HG03045 (cell line): ENCODE results near the gene NAGS.
"Not testable (repeated sequence)": the region's sequence is repeated elsewhere in the genome, so short reads cannot be mapped to it uniquely, and the experiment has no call there.

ENCODE experiments used
- ATAC-seq: cut with Tn5 transposase; IDR thresholded peaks from one replicate; pipeline ENCODE4 v1.9.1; 2021; ENCODE audit warnings: mild to moderate bottlenecking, moderate library complexity; ENCODE audit not compliant: unreplicated experiment

The NAGS gene

GRCh38 chr17:44038604-44039011 is 34.2 kb downstream of the NAGS start:
- no peak for ATAC-seq

- no peak for ATAC-seq
Measured at GRCh38 chr17:44039829-44040635, 35.6 kb downstream of the NAGS start.

GRCh38 chr17:44043272-44043696 is 38.9 kb downstream of the NAGS start:
- no peak for ATAC-seq

- no peak for ATAC-seq
Measured at GRCh38 chr17:44044071-44044470, 39.6 kb downstream of the NAGS start.

- no peak for ATAC-seq
Measured at GRCh38 chr17:44045486-44045885, 41.1 kb downstream of the NAGS start.

GRCh38 chr17:44046893-44047292 is 42.5 kb downstream of the NAGS start:
- ATAC-seq, result not testable (repeated sequence)

GRCh38 chr17:44049294-44050060 is 45.1 kb downstream of the NAGS start:
- ATAC-seq, result no peak

- ATAC-seq, result no peak
Measured at GRCh38 chr17:44053125-44053872, 48.9 kb downstream of the NAGS start.
